Measurements from ENCODE around the gene NCOA1.
"Not testable (repeated sequence)": the region's sequence is repeated elsewhere in the genome, so short reads cannot be mapped to it uniquely, and the experiment has no call there.

Gene NCOA1

GRCh38 chr2:24559473-24560113 is 68.5 kb downstream of the NCOA1 start:
- TF ChIP-seq SPI1 (IDR thresholded peaks at IDR 0.05; ENCODE audit: low read depth, low read length) (no peak), POU2F2 (IDR thresholded peaks at IDR 0.05; ENCODE audit: low read depth, low read length) (no peak), POLR2A (IDR thresholded peaks at IDR 0.05; ENCODE audit: low read depth, low read length) (no peak), POLR2AphosphoS5 (IDR thresholded peaks at IDR 0.05; ENCODE audit: low read depth, low read length) (no peak), PAX5 (IDR thresholded peaks at IDR 0.05; ENCODE audit: insufficient read depth, low read length, severe bottlenecking) (no peak), TAF1 (IDR thresholded peaks at IDR 0.05; ENCODE audit: low read depth, low read length) (no peak)
- no peak for DNase-seq (ENCODE audit: insufficient read length, low spot score)
- FAIRE-seq: no peak

- no peak for FAIRE-seq
- no peak for DNase-seq (ENCODE audit: insufficient read length, low spot score)
- TF ChIP-seq TAF1 (IDR thresholded peaks at IDR 0.05; ENCODE audit: low read depth, low read length): no peak
- no peak for TF ChIP-seq POU2F2 (IDR thresholded peaks at IDR 0.05; ENCODE audit: low read depth, low read length)
- no peak for TF ChIP-seq SPI1 (IDR thresholded peaks at IDR 0.05; ENCODE audit: low read depth, low read length)
- no peak for TF ChIP-seq POLR2AphosphoS5 (IDR thresholded peaks at IDR 0.05; ENCODE audit: low read depth, low read length)
- TF ChIP-seq POLR2A (IDR thresholded peaks at IDR 0.05; ENCODE audit: low read depth, low read length): no peak
- TF ChIP-seq PAX5 (IDR thresholded peaks at IDR 0.05; ENCODE audit: insufficient read depth, low read length, severe bottlenecking): no peak
These were observed 74.5 kb downstream of the NCOA1 start for GRCh38 chr2:24565537-24565936.

GRCh38 chr2:24566209-24566608 is 75.2 kb downstream of the NCOA1 start:
- DNase-seq (ENCODE audit: insufficient read length, low spot score): no peak
- TF ChIP-seq POLR2A (IDR thresholded peaks at IDR 0.05; ENCODE audit: low read depth, low read length) (no peak), SPI1 (IDR thresholded peaks at IDR 0.05; ENCODE audit: low read depth, low read length) (no peak), POU2F2 (IDR thresholded peaks at IDR 0.05; ENCODE audit: low read depth, low read length) (no peak), PAX5 (IDR thresholded peaks at IDR 0.05; ENCODE audit: insufficient read depth, low read length, severe bottlenecking) (no peak), TAF1 (IDR thresholded peaks at IDR 0.05; ENCODE audit: low read depth, low read length) (no peak), POLR2AphosphoS5 (IDR thresholded peaks at IDR 0.05; ENCODE audit: low read depth, low read length) (no peak)
- FAIRE-seq: no peak

- TF ChIP-seq PAX5 (IDR thresholded peaks at IDR 0.05; ENCODE audit: insufficient read depth, low read length, severe bottlenecking) (no peak), POU2F2 (IDR thresholded peaks at IDR 0.05; ENCODE audit: low read depth, low read length) (no peak), TAF1 (IDR thresholded peaks at IDR 0.05; ENCODE audit: low read depth, low read length) (no peak), SPI1 (IDR thresholded peaks at IDR 0.05; ENCODE audit: low read depth, low read length) (no peak), POLR2A (IDR thresholded peaks at IDR 0.05; ENCODE audit: low read depth, low read length) (no peak), POLR2AphosphoS5 (IDR thresholded peaks at IDR 0.05; ENCODE audit: low read depth, low read length) (no peak)
- no peak for FAIRE-seq
- DNase-seq (ENCODE audit: insufficient read length, low spot score): no peak
These were observed 75.6 kb downstream of the NCOA1 start for GRCh38 chr2:24566630-24567029.

GRCh38 chr2:24568551-24568950 is 77.5 kb downstream of the NCOA1 start:
- FAIRE-seq: no peak
- DNase-seq (ENCODE audit: insufficient read length, low spot score): no peak
- no peak for TF ChIP-seq POU2F2 (IDR thresholded peaks at IDR 0.05; ENCODE audit: low read depth, low read length)
- TF ChIP-seq TAF1 (IDR thresholded peaks at IDR 0.05; ENCODE audit: low read depth, low read length): no peak
- no peak for TF ChIP-seq SPI1 (IDR thresholded peaks at IDR 0.05; ENCODE audit: low read depth, low read length)
- TF ChIP-seq POLR2A (IDR thresholded peaks at IDR 0.05; ENCODE audit: low read depth, low read length): no peak
- TF ChIP-seq POLR2AphosphoS5 (IDR thresholded peaks at IDR 0.05; ENCODE audit: low read depth, low read length): no peak
- no peak for TF ChIP-seq PAX5 (IDR thresholded peaks at IDR 0.05; ENCODE audit: insufficient read depth, low read length, severe bottlenecking)

- FAIRE-seq; DNase-seq (ENCODE audit: insufficient read length, low spot score): not testable (repeated sequence)
These were observed 78.5 kb downstream of the NCOA1 start for GRCh38 chr2:24569565-24569964.

GRCh38 chr2:24570225-24570624 is 79.2 kb downstream of the NCOA1 start:
- DNase-seq (ENCODE audit: insufficient read length, low spot score) (no peak), FAIRE-seq (no peak)
- TF ChIP-seq TAF1 (IDR thresholded peaks at IDR 0.05; ENCODE audit: low read depth, low read length): no peak
- no peak for TF ChIP-seq POLR2AphosphoS5 (IDR thresholded peaks at IDR 0.05; ENCODE audit: low read depth, low read length)
- TF ChIP-seq SPI1 (IDR thresholded peaks at IDR 0.05; ENCODE audit: low read depth, low read length): no peak
- TF ChIP-seq PAX5 (IDR thresholded peaks at IDR 0.05; ENCODE audit: insufficient read depth, low read length, severe bottlenecking): no peak
- TF ChIP-seq POLR2A (IDR thresholded peaks at IDR 0.05; ENCODE audit: low read depth, low read length): no peak

- no peak for TF ChIP-seq POLR2A (IDR thresholded peaks at IDR 0.05; ENCODE audit: low read depth, low read length)
- no peak for TF ChIP-seq PAX5 (IDR thresholded peaks at IDR 0.05; ENCODE audit: insufficient read depth, low read length, severe bottlenecking)
- no peak for TF ChIP-seq POU2F2 (IDR thresholded peaks at IDR 0.05; ENCODE audit: low read depth, low read length)
- no peak for TF ChIP-seq SPI1 (IDR thresholded peaks at IDR 0.05; ENCODE audit: low read depth, low read length)
- TF ChIP-seq TAF1 (IDR thresholded peaks at IDR 0.05; ENCODE audit: low read depth, low read length): no peak
- TF ChIP-seq POLR2AphosphoS5 (IDR thresholded peaks at IDR 0.05; ENCODE audit: low read depth, low read length): no peak
- FAIRE-seq: no peak
- no peak for DNase-seq (ENCODE audit: insufficient read length, low spot score)
These were observed 80.9 kb downstream of the NCOA1 start for GRCh38 chr2:24571828-24572442.

- DNase-seq (ENCODE audit: insufficient read length, low spot score): no peak
- no peak for FAIRE-seq
- no peak for TF ChIP-seq POU2F2 (IDR thresholded peaks at IDR 0.05; ENCODE audit: low read depth, low read length)
- TF ChIP-seq TAF1 (IDR thresholded peaks at IDR 0.05; ENCODE audit: low read depth, low read length): no peak
- no peak for TF ChIP-seq SPI1 (IDR thresholded peaks at IDR 0.05; ENCODE audit: low read depth, low read length)
- TF ChIP-seq PAX5 (IDR thresholded peaks at IDR 0.05; ENCODE audit: insufficient read depth, low read length, severe bottlenecking): no peak
- no peak for TF ChIP-seq POLR2AphosphoS5 (IDR thresholded peaks at IDR 0.05; ENCODE audit: low read depth, low read length)
- no peak for TF ChIP-seq POLR2A (IDR thresholded peaks at IDR 0.05; ENCODE audit: low read depth, low read length)
These were observed 85.1 kb downstream of the NCOA1 start for GRCh38 chr2:24576146-24576545.

GRCh38 chr2:24576617-24577016 is 85.6 kb downstream of the NCOA1 start:
- FAIRE-seq: peak; percentile 71
- TF ChIP-seq SPI1 (IDR thresholded peaks at IDR 0.05; ENCODE audit: low read depth, low read length) (no peak), TAF1 (IDR thresholded peaks at IDR 0.05; ENCODE audit: low read depth, low read length) (no peak), POU2F2 (IDR thresholded peaks at IDR 0.05; ENCODE audit: low read depth, low read length) (no peak), POLR2A (IDR thresholded peaks at IDR 0.05; ENCODE audit: low read depth, low read length) (no peak), POLR2AphosphoS5 (IDR thresholded peaks at IDR 0.05; ENCODE audit: low read depth, low read length) (no peak), PAX5 (IDR thresholded peaks at IDR 0.05; ENCODE audit: insufficient read depth, low read length, severe bottlenecking) (no peak)
- no peak for DNase-seq (ENCODE audit: insufficient read length, low spot score)

All from GM12891 (cell line).